Measurements from ENCODE around the gene CD300C. TPM values are rescaled to one million over a fixed set of nuclear protein-coding genes. Genes with fewer than 3 reads are reported as not detected.

The CD300C gene
- total RNA-seq, 1 experiment from 2014 or later = not detected

DNA sequence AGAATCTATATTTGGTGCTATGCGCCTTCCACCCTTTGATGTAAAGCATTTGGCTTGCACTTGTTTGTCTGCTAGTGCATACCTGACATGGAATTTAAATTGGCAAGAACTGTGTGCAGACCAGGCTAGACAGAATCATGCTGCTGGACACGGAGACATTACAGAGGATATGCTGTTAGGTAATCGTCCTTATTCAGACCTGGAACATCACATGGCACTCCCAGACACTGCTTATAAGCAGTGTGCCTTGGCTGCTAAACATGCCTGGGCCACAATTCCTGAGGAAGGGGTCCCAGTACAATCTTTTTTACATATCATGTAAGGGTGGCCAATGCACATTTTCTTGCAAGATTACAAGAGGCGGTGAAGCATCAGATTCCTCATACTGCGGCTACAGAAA, 39.8 kb upstream of the CD300C start:
- TF ChIP-seq TCF7L2 (IDR thresholded peaks at IDR 0.05; ENCODE audit: low read depth, low read length) = no peak
- TF ChIP-seq, protein P1, sequence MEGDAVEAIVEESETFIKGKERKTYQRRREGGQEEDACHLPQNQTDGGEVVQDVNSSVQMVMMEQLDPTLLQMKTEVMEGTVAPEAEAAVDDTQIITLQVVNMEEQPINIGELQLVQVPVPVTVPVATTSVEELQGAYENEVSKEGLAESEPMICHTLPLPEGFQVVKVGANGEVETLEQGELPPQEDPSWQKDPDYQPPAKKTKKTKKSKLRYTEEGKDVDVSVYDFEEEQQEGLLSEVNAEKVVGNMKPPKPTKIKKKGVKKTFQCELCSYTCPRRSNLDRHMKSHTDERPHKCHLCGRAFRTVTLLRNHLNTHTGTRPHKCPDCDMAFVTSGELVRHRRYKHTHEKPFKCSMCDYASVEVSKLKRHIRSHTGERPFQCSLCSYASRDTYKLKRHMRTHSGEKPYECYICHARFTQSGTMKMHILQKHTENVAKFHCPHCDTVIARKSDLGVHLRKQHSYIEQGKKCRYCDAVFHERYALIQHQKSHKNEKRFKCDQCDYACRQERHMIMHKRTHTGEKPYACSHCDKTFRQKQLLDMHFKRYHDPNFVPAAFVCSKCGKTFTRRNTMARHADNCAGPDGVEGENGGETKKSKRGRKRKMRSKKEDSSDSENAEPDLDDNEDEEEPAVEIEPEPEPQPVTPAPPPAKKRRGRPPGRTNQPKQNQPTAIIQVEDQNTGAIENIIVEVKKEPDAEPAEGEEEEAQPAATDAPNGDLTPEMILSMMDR (IDR thresholded peaks at IDR 0.05) = no peak
- TF ChIP-seq POLR2AphosphoS5 (IDR thresholded peaks at IDR 0.05; ENCODE audit: low read depth, low read length) = no peak
- no peak for TF ChIP-seq SIN3A (IDR thresholded peaks at IDR 0.05; ENCODE audit: borderline replicate concordance, insufficient read depth, low read depth, low read length)
- TF ChIP-seq, protein P2, sequence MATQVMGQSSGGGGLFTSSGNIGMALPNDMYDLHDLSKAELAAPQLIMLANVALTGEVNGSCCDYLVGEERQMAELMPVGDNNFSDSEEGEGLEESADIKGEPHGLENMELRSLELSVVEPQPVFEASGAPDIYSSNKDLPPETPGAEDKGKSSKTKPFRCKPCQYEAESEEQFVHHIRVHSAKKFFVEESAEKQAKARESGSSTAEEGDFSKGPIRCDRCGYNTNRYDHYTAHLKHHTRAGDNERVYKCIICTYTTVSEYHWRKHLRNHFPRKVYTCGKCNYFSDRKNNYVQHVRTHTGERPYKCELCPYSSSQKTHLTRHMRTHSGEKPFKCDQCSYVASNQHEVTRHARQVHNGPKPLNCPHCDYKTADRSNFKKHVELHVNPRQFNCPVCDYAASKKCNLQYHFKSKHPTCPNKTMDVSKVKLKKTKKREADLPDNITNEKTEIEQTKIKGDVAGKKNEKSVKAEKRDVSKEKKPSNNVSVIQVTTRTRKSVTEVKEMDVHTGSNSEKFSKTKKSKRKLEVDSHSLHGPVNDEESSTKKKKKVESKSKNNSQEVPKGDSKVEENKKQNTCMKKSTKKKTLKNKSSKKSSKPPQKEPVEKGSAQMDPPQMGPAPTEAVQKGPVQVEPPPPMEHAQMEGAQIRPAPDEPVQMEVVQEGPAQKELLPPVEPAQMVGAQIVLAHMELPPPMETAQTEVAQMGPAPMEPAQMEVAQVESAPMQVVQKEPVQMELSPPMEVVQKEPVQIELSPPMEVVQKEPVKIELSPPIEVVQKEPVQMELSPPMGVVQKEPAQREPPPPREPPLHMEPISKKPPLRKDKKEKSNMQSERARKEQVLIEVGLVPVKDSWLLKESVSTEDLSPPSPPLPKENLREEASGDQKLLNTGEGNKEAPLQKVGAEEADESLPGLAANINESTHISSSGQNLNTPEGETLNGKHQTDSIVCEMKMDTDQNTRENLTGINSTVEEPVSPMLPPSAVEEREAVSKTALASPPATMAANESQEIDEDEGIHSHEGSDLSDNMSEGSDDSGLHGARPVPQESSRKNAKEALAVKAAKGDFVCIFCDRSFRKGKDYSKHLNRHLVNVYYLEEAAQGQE (IDR thresholded peaks at IDR 0.05; ENCODE audit: insufficient read depth in 1 of 2, low read depth in 2 of 2, low read length in 1 of 2) = no peak

GRCh38 chr17:74584292-74585060, 38.6 kb upstream of the CD300C start:
- peaks cover 6% of the 10 kb centered on the region; the same call in 1 of the 2 replicates for H3K27me3 ChIP-seq (ENCODE audit: control insufficient read depth, insufficient read depth, low read length)
- ATAC-seq (no peak), DNase-seq (ENCODE audit: low read depth, low spot score) (no peak)
- POLR2A ChIA-PET = no interaction called here
- intact Hi-C loops (cut with micrococcal nuclease; ENCODE audit: unreplicated experiment) = no loop called here
- no peaks in the 10 kb centered on the region for H3K36me3 ChIP-seq (ENCODE audit: control insufficient read depth, insufficient read depth, low read length)
- no peak overlapping the region for H3K4me3 ChIP-seq (ENCODE audit: low read depth in 2 of 2, low read length in 2 of 2)
- H3K4me1 ChIP-seq (ENCODE audit: control insufficient read depth, insufficient read depth, low read length) = no peaks in the 10 kb centered on the region
- BruUV-seq (replicated peaks) = no TSS peak
- no peaks in the 10 kb centered on the region; the same call in 1 of the 2 replicates for H3K9me3 ChIP-seq (ENCODE audit: control insufficient read depth, insufficient read depth, low read depth, low read length)
- no peak for TF ChIP-seq POLR2AphosphoS5 (IDR thresholded peaks at IDR 0.05; ENCODE audit: low read depth, low read length)
- TF ChIP-seq, protein P1 (IDR thresholded peaks at IDR 0.05) = no peak
- TF ChIP-seq TCF7L2 (IDR thresholded peaks at IDR 0.05; ENCODE audit: low read depth, low read length) = no peak
- TF ChIP-seq, protein P2 (IDR thresholded peaks at IDR 0.05; ENCODE audit: insufficient read depth in 1 of 2, low read depth in 2 of 2, low read length in 1 of 2) = no peak
- no peak for TF ChIP-seq SIN3A (IDR thresholded peaks at IDR 0.05; ENCODE audit: borderline replicate concordance, insufficient read depth, low read depth, low read length)
- CTCF ChIA-PET = no interaction called here
- in situ Hi-C loops (cut with HindIII; ENCODE audit: low pct_unique_long_range_greater_than_20kb, low sequenced_read_pairs) = no loop called here
- H3K27ac ChIP-seq (ENCODE audit: low read length) = no peak overlapping the region

More for the DNA sequence above, 39.8 kb upstream of the CD300C start:
- DNase-seq (ENCODE audit: low read depth, low spot score) (no peak), ATAC-seq (no peak)
- Histone ChIP-seq H3K9me3 (ENCODE audit: control insufficient read depth, insufficient read depth, low read depth, low read length) (no peaks in the 10 kb centered on the region; the same call in 1 of the 2 replicates), H3K36me3 (ENCODE audit: control insufficient read depth, insufficient read depth, low read length) (no peaks in the 10 kb centered on the region), H3K27ac (ENCODE audit: low read length) (no peak overlapping the region), H3K4me3 (ENCODE audit: low read depth in 2 of 2, low read length in 2 of 2) (no peak overlapping the region), H3K4me1 (ENCODE audit: control insufficient read depth, insufficient read depth, low read length) (no peaks in the 10 kb centered on the region), H3K27me3 (ENCODE audit: control insufficient read depth, insufficient read depth, low read length) (peaks cover 8% of the 10 kb centered on the region; the same call in 1 of the 2 replicates)
- no TSS peak for BruUV-seq (replicated peaks)
- in situ Hi-C loops (cut with HindIII; ENCODE audit: low pct_unique_long_range_greater_than_20kb, low sequenced_read_pairs) = no loop called here
- intact Hi-C loops (cut with micrococcal nuclease; ENCODE audit: unreplicated experiment) = no loop called here
- ChIA-PET CTCF (no interaction called here), POLR2A (no interaction called here)
